CD4-positive, alpha-beta memory T cell (primary cell): ENCODE results near the gene BTC. TPM values are rescaled to one million over a fixed set of nuclear protein-coding genes. Genes with fewer than 3 reads are reported as not detected.
A peak's percentile ranks its signal among the peaks of the same experiment; 100 is the strongest.

ENCODE experiments used
- CTCF ChIA-PET: fragments of 350-600 bp; sonication (Branson Sonifier 250); formaldehyde crosslinking; loops from one replicate; lab custom pipeline; 2021; ENCODE audit warnings: inconsistent platforms; ENCODE audit not compliant: partially characterized antibody; lab: Charles Lee
- POLR2A ChIA-PET: fragments of 350-600 bp; sonication (Branson Sonifier 250); formaldehyde crosslinking; loops from one replicate; lab custom pipeline; 2021; ENCODE audit not compliant: partially characterized antibody; lab: Charles Lee
- DNase-seq, 5 donors: peaks; one replicate each; pipeline versions ENCODE4 v3.0.0 to v3.0.0-alpha.2; 2020 to 2022; ENCODE audit warnings: mixed read lengths in 1 of 5
- H3K27ac ChIP-seq: one replicate; pipeline ENCODE4 v1.7.0; 2013; ENCODE audit warnings: low read depth, low read length
- H3K27me3 ChIP-seq: 2 replicates; pipeline ENCODE4 v1.7.0; 2013; ENCODE audit warnings: mild to moderate bottlenecking, low read length, moderate library complexity; ENCODE audit not compliant: insufficient read depth
- H3K36me3 ChIP-seq: 2 replicates; pipeline ENCODE4 v1.7.0; 2013; ENCODE audit warnings: mild to moderate bottlenecking, low read length, moderate library complexity; ENCODE audit not compliant: insufficient read depth
- H3K4me1 ChIP-seq: 2 replicates; pipeline ENCODE4 v1.7.0; 2013; ENCODE audit warnings: mild to moderate bottlenecking, low read length, moderate library complexity; ENCODE audit not compliant: insufficient read depth
- H3K4me3 ChIP-seq, 2 donors: one replicate each; pipeline ENCODE4 v1.7.0; 2013; ENCODE audit warnings: low read length in 2 of 2, mild to moderate bottlenecking in 1 of 2
- H3K9me3 ChIP-seq, 2 donors: one replicate each; pipeline ENCODE4 v1.7.0; 2013; ENCODE audit warnings: low read length in 2 of 2, control low read depth in 1 of 2; ENCODE audit not compliant: control insufficient read depth in 1 of 2
- H3K27ac Mint-ChIP-seq, 7 donors: one replicate each; pipeline ENCODE4 v1.8.0; 2020 to 2021; ENCODE audit warnings: mixed read lengths in 7 of 7, mild to moderate bottlenecking in 6 of 7, inconsistent platforms in 3 of 7, moderate library complexity in 3 of 7
- H3K27me3 Mint-ChIP-seq, 2 donors: one replicate each; pipeline ENCODE4 v1.8.0; 2020 to 2021; ENCODE audit warnings: mixed read lengths in 2 of 2
- H3K36me3 Mint-ChIP-seq, 2 donors: one replicate each; pipeline ENCODE4 v1.8.0; 2020 to 2021; ENCODE audit warnings: mixed read lengths in 2 of 2, inconsistent platforms in 1 of 2, mild to moderate bottlenecking in 1 of 2
- H3K4me1 Mint-ChIP-seq, 4 donors: one replicate each; pipeline ENCODE4 v1.8.0; 2020 to 2021; ENCODE audit warnings: mixed read lengths in 4 of 4, mild to moderate bottlenecking in 1 of 4
- H3K4me3 Mint-ChIP-seq, 8 donors: one replicate each; pipeline ENCODE4 v1.8.0; 2020 to 2021; ENCODE audit warnings: mixed read lengths in 8 of 8, mild to moderate bottlenecking in 7 of 8, moderate library complexity in 6 of 8, inconsistent platforms in 3 of 8
- H3K9me3 Mint-ChIP-seq, 8 donors: one replicate each; pipeline ENCODE4 v1.8.0; 2020 to 2021; ENCODE audit warnings: mixed read lengths in 8 of 8, mild to moderate bottlenecking in 5 of 8, inconsistent platforms in 3 of 8, moderate library complexity in 1 of 8
- intact Hi-C: fragments of 100-400 bp; cut with micrococcal nuclease; formaldehyde crosslinking; loops from one replicate; pipeline ENCODE4 v1.15.1; 2023
- polyA plus RNA-seq, 2 donors: library from polyadenylated mRNA; unstranded; fragments of 300-500 nt; fragmentation: Illumina TruSeq; gene quantifications; one replicate each; pipeline ENCODE4 v1.2.3, GENCODE V29; 2021
- total RNA-seq, 2 experiments: library from RNA; stranded (reverse); gene quantifications; one replicate each; pipeline ENCODE4 v1.2.3, GENCODE V29; 2021

The BTC gene
- total and polyA plus RNA-seq, 4 experiments from 2014 or later = not detected

DNA sequence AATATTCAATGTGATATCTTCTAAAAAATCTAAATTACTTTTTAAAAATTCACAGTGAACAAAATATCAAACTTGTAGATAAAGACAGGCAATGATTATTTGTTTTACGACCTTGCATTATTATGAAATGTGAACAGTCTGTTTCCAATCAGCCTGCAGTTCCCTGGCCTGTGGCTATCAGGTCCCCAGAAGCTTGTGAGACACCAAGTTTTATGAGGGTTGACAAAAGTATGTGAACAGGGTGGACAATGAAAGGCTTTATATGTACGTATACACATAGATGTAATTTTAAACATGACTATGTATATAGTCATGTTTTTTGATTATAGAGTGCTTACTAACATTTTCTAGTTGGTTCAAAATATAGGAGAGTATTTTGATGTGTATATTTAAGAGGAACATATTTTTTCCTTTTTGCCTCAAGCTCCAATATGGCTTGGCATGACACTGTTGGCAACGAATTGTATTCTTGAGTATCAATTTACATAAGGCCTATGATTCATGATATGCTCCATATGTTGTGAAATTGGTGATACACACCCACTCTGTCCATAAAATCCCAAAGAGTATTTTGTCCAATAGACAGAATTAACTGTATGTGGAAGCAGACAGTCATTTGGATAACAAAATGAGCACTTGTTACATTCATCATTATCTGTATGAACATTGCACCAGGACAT lies 55.7 kb downstream of the BTC start:
- Mint-ChIP-seq H3K4me3 (no peak overlapping the region), H3K4me1 (no peaks in the 10 kb centered on the region), H3K27ac (no peak overlapping the region), H3K9me3 (no peaks in the 10 kb centered on the region), H3K27me3 (no peaks in the 10 kb centered on the region), H3K36me3 (no peaks in the 10 kb centered on the region)
- intact Hi-C loops = no loop called here
- no peaks in the 10 kb centered on the region for H3K4me1 ChIP-seq
- no peaks in the 10 kb centered on the region for H3K9me3 ChIP-seq
- no peaks in the 10 kb centered on the region for H3K36me3 ChIP-seq
- ChIA-PET POLR2A (no interaction called here), CTCF (no interaction called here)
- no peak overlapping the region for H3K27ac ChIP-seq
- H3K4me3 ChIP-seq = no peak overlapping the region
- no peaks in the 10 kb centered on the region for H3K27me3 ChIP-seq
- no peak for DNase-seq

DNA sequence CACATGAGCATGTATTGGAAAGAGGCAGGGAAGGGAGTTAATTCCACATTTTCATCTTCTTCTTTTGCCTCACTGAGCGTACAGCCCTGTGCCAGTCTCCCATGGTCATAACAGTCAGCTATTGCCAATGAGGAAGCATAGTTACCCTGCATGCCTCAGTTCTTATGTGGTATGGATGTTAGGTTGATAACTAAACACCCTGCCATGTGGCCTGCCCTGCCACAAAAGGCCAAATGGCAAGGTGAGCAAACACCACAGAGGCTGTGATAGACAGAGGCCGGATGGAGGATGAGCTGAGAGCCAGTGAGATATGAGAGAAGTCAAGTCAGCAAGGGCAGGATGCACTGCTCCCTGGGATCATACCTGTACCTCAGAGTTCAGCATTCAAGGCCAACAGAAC lies 59.3 kb downstream of the BTC start:
- Histone ChIP-seq H3K27me3 (no peaks in the 10 kb centered on the region), H3K36me3 (no peaks in the 10 kb centered on the region), H3K9me3 (no peaks in the 10 kb centered on the region), H3K27ac (no peak overlapping the region), H3K4me1 (no peaks in the 10 kb centered on the region), H3K4me3 (no peak overlapping the region)
- intact Hi-C loops = no loop called here
- no peaks in the 10 kb centered on the region for H3K36me3 Mint-ChIP-seq
- H3K9me3 Mint-ChIP-seq = no peaks in the 10 kb centered on the region
- no peaks in the 10 kb centered on the region for H3K27me3 Mint-ChIP-seq
- no peak overlapping the region for H3K4me3 Mint-ChIP-seq
- ChIA-PET CTCF (no interaction called here), POLR2A (no interaction called here)
- no peaks in the 10 kb centered on the region for H3K4me1 Mint-ChIP-seq
- no peak overlapping the region for H3K27ac Mint-ChIP-seq
- DNase-seq = no peak

DNA sequence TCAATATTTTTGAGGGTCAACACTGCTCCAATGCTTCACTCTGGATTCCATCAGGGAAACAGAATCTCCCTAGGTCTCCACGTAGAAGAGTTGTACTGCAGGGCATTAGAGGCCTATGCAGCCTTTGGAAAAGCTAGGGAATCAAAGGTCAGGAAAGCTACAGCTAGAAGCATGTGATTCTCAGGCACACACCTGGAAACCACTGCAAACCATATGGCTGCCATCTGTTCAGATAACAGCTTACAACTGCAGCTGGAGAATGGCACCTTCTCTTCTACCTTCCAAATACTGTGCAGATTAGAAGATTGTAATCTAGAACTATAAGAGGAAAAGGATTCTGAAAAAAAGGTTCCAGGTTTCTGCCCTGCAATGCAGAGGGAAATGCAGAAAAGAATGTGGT lies 60.6 kb downstream of the BTC start:
- Histone ChIP-seq H3K27ac (no peak overlapping the region), H3K4me1 (no peaks in the 10 kb centered on the region), H3K4me3 (no peak overlapping the region), H3K27me3 (no peaks in the 10 kb centered on the region), H3K9me3 (no peaks in the 10 kb centered on the region), H3K36me3 (no peaks in the 10 kb centered on the region)
- no peaks in the 10 kb centered on the region for H3K9me3 Mint-ChIP-seq
- ChIA-PET CTCF (no interaction called here), POLR2A (no interaction called here)
- no peaks in the 10 kb centered on the region for H3K4me1 Mint-ChIP-seq
- no peak for DNase-seq
- no peaks in the 10 kb centered on the region for H3K27me3 Mint-ChIP-seq
- no peak overlapping the region for H3K4me3 Mint-ChIP-seq
- no peaks in the 10 kb centered on the region for H3K36me3 Mint-ChIP-seq
- no peak overlapping the region for H3K27ac Mint-ChIP-seq
- intact Hi-C loops = no loop called here

DNA sequence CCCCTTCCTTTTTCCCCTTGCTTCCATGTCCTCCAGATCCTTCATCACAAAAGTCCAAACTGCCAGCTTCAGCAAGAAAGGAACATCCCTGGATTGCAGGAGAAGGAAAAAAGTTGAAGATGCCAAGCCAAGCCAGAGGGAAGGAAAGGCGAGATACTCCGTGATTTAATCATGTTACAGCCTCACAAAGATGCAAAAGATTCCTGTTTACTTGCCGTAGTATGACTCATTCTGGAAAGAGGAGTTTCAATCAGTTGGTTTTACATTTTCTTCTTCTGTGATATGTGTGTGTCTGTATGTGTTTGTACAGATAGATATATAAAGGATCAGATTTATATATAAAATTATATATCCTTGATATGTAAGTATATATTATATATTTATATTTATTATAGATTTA lies 69.3 kb downstream of the BTC start:
- no peaks in the 10 kb centered on the region for H3K4me1 Mint-ChIP-seq
- POLR2A ChIA-PET = no interaction called here
- Histone ChIP-seq H3K36me3 (no peaks in the 10 kb centered on the region), H3K4me1 (no peaks in the 10 kb centered on the region), H3K27ac (no peak overlapping the region), H3K9me3 (no peaks in the 10 kb centered on the region), H3K4me3 (no peak overlapping the region), H3K27me3 (no peaks in the 10 kb centered on the region)
- no peak overlapping the region for H3K27ac Mint-ChIP-seq
- intact Hi-C loops = no loop called here
- no peak overlapping the region for H3K4me3 Mint-ChIP-seq
- peaks cover 0 to 10% (median 3%) of the 10 kb centered on the region in 8 donors for H3K9me3 Mint-ChIP-seq
- H3K27me3 Mint-ChIP-seq = no peaks in the 10 kb centered on the region
- DNase-seq = no peak
- H3K36me3 Mint-ChIP-seq = no peaks in the 10 kb centered on the region
- CTCF ChIA-PET = no interaction called here

DNA sequence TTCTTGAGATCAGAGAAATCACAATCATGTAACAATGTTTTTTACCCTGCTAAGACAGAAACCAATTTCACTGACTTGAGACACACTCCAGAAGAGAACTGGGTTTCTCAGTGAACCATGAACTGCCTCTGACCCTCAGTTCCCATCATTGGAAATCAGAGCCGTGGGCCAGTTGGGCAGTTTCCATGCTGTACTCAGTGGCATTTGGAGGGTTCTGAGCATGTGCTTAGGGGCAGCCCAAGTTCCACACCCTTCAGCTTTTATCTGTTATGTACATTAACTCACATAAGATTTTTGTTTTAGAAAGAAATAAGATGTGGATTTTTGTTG lies 77.9 kb downstream of the BTC start:
- Mint-ChIP-seq H3K36me3 (no peaks in the 10 kb centered on the region), H3K27me3 (peaks cover 0 to 1% of the 10 kb centered on the region in 2 donors), H3K9me3 (peaks cover 0 to 15% (median 4%) of the 10 kb centered on the region in 8 donors), H3K4me3 (no peak overlapping the region), H3K27ac (no peak overlapping the region), H3K4me1 (peaks cover 0 to 8% (median 5%) of the 10 kb centered on the region in 4 donors)
- no peak for DNase-seq
- intact Hi-C loops = no loop called here
- ChIA-PET POLR2A (no interaction called here), CTCF (no interaction called here)
- Histone ChIP-seq H3K27me3 (no peaks in the 10 kb centered on the region), H3K4me3 (no peak overlapping the region), H3K36me3 (no peaks in the 10 kb centered on the region), H3K4me1 (peaks cover 3% of the 10 kb centered on the region), H3K27ac (no peak overlapping the region), H3K9me3 (no peaks in the 10 kb centered on the region)

DNA sequence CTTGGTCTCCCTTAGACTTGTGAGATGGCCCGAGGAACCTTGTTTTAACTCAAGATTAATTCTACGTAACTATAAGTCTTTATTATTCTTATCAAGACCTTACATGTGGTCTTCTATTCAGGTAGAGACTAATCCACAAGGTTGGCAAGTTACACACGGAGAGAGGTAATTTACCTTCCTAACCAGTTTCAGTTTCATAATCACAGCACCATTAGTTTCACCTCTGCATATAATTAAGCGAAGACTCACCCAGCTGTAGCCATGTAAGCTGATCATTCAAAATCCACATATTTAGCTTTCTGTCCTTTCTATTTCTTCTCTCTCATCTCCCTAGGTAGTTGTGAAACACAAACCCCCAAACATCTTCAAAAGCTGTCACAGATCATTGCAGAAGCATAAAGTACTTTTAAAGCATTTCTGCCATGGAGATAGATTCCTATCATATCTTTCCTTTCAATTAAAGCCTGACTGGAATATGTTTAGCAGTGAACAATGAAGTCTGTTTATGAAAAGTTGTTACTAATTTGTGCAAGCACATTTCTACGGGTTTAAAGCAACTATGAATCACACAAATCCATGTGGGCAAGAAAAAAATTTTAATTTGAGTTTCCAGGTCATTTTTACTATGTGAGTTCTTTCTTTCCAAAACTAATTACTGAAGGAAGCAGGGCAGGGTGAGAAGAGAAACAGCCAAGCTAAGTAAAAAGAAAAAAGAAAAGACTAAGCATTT lies 78.5 kb downstream of the BTC start:
- Histone ChIP-seq H3K9me3 (no peaks in the 10 kb centered on the region), H3K4me3 (no peak overlapping the region), H3K36me3 (no peaks in the 10 kb centered on the region), H3K27me3 (no peaks in the 10 kb centered on the region), H3K27ac (no peak overlapping the region), H3K4me1 (peaks cover 3% of the 10 kb centered on the region)
- H3K27ac Mint-ChIP-seq = peak overlapping the region in 2 of 7 donors; percentile 33 to 63
- H3K36me3 Mint-ChIP-seq = no peaks in the 10 kb centered on the region
- DNase-seq = no peak
- H3K4me3 Mint-ChIP-seq = peak overlapping the region in 4 of 8 donors; percentile 1 to 50 (median 20)
- intact Hi-C loops = no loop called here
- peaks cover 0 to 8% (median 5%) of the 10 kb centered on the region in 4 donors for H3K4me1 Mint-ChIP-seq
- ChIA-PET CTCF (no interaction called here), POLR2A (no interaction called here)
- peaks cover 0 to 1% of the 10 kb centered on the region in 2 donors for H3K27me3 Mint-ChIP-seq
- H3K9me3 Mint-ChIP-seq = peaks cover 0 to 15% (median 5%) of the 10 kb centered on the region in 8 donors

DNA sequence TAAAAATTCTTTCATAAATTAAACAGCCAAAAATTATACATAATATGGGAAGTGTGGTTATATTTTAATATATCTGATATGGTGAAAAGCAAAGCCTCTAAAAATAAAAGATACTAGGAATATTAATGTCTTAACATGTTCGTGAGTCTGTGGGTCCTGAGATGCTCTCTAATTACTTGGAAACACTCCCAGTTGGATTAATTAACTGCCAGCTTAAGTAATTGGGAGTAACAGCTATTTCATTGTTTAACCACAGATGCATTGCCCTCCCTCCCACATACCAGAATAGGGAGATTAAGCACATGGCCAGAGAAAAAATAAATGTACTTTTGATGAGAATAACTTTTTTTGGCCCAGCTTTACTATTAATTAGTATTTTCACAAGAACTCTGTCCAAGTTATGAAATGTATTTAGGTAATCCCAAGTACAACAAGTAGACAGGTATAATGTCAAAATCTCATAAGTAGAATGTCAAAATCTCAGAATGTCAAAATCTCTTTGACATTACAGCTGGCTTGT lies 79.7 kb downstream of the BTC start:
- POLR2A ChIA-PET = no interaction called here
- CTCF ChIA-PET = no interaction called here
- peaks cover 0 to 8% (median 5%) of the 10 kb centered on the region in 4 donors for H3K4me1 Mint-ChIP-seq
- Histone ChIP-seq H3K9me3 (no peaks in the 10 kb centered on the region), H3K4me3 (no peak overlapping the region), H3K4me1 (peaks cover 3% of the 10 kb centered on the region), H3K36me3 (no peaks in the 10 kb centered on the region), H3K27me3 (no peaks in the 10 kb centered on the region), H3K27ac (no peak overlapping the region)
- peaks cover 0 to 1% of the 10 kb centered on the region in 2 donors for H3K27me3 Mint-ChIP-seq
- no peak overlapping the region for H3K4me3 Mint-ChIP-seq
- no peaks in the 10 kb centered on the region for H3K36me3 Mint-ChIP-seq
- peaks cover 0 to 15% (median 5%) of the 10 kb centered on the region in 8 donors for H3K9me3 Mint-ChIP-seq
- peak overlapping the region in 1 of 7 donors; percentile 6 for H3K27ac Mint-ChIP-seq
- DNase-seq = no peak
- intact Hi-C loops = no loop called here
